ENCODE results near the gene TLK2.

The TLK2 gene

GRCh38 chr17:62653826-62654761 lies 175.5 kb downstream of the TLK2 start:
- ATAC-seq, result peak; percentile 65
- TF ChIP-seq ZNF70 (CRISPR knock-in tag; IDR thresholded peaks at IDR 0.05) (peak; percentile 61; the same call in 1 of the 2 replicates), TSHZ2 (CRISPR knock-in tag; IDR thresholded peaks at IDR 0.05) (0 out of 2 replicates have a peak, but pooled peaks have one; percentile 67), ZNF8 (CRISPR knock-in tag; IDR thresholded peaks at IDR 0.05) (no peak), SNAI2 (CRISPR knock-in tag; IDR thresholded peaks at IDR 0.05) (peak; percentile 86; the same call in 1 of the 2 replicates), TCF4 (CRISPR knock-in tag; IDR thresholded peaks at IDR 0.05; ENCODE audit: borderline replicate concordance) (peak; percentile 77), CSDC2 (CRISPR knock-in tag; IDR thresholded peaks at IDR 0.05) (no peak), ZNF565 (CRISPR knock-in tag; conservative IDR thresholded peaks at IDR 0.05; ENCODE audit: low read depth) (0 out of 2 replicates have a peak, but pooled peaks have one; percentile 2)

GRCh38 chr17:62655656-62656055 lies 177.0 kb downstream of the TLK2 start:
- TF ChIP-seq CSRNP3 (CRISPR knock-in tag; IDR thresholded peaks at IDR 0.05) (no peak), ZFP3 (CRISPR knock-in tag; IDR thresholded peaks at IDR 0.05) (no peak), ZC3H10 (CRISPR knock-in tag; IDR thresholded peaks at IDR 0.05) (no peak), ZNF8 (CRISPR knock-in tag; IDR thresholded peaks at IDR 0.05) (no peak), ZFP30 (CRISPR knock-in tag; IDR thresholded peaks at IDR 0.05) (no peak), OSR1 (CRISPR knock-in tag; IDR thresholded peaks at IDR 0.05) (no peak), TOX (CRISPR knock-in tag; IDR thresholded peaks at IDR 0.05; ENCODE audit: borderline replicate concordance) (no peak), GLIS3 (CRISPR knock-in tag; IDR thresholded peaks at IDR 0.05) (no peak), TSHZ2 (CRISPR knock-in tag; IDR thresholded peaks at IDR 0.05) (no peak), ESRRG (CRISPR knock-in tag; IDR thresholded peaks at IDR 0.05) (no peak), ISL1 (CRISPR knock-in tag; IDR thresholded peaks at IDR 0.05) (no peak), ARNTL (CRISPR knock-in tag; IDR thresholded peaks at IDR 0.05; ENCODE audit: borderline replicate concordance, low read depth) (no peak), ZNF565 (CRISPR knock-in tag; conservative IDR thresholded peaks at IDR 0.05; ENCODE audit: low read depth) (no peak)
- no peak for ATAC-seq

- TF ChIP-seq ZFP3 (CRISPR knock-in tag; IDR thresholded peaks at IDR 0.05), result no peak
- TF ChIP-seq BACH2 (CRISPR knock-in tag; IDR thresholded peaks at IDR 0.05; ENCODE audit: borderline replicate concordance), result no peak
- no peak for TF ChIP-seq ZFP30 (CRISPR knock-in tag; IDR thresholded peaks at IDR 0.05)
- TF ChIP-seq SNAI2 (CRISPR knock-in tag; IDR thresholded peaks at IDR 0.05), result no peak
- TF ChIP-seq PATZ1 (CRISPR knock-in tag; IDR thresholded peaks at IDR 0.05; ENCODE audit: borderline replicate concordance), result no peak
- no peak for ATAC-seq
Observed at GRCh38 chr17:62656446-62656845, 177.8 kb downstream of the TLK2 start.
